C4-2B (cell line): ENCODE measurements around the gene ZNF578.
"Not testable (repeated sequence)": the region's sequence is repeated elsewhere in the genome, so short reads cannot be mapped to it uniquely, and the experiment has no call there.

Experiments
- H3K27ac ChIP-seq: fragments of 450-650 bp; 2 replicates; pipeline ENCODE4 v1.5.1; 2017
- CTCF ChIP-seq: fragments of 450-650 bp; conservative IDR thresholded peaks from 2 replicates; pipeline ENCODE4 v1.5.1; 2017; ENCODE audit warnings: mild to moderate bottlenecking
- ZFX ChIP-seq: fragments of 450-650 bp; IDR thresholded peaks from 2 replicates; pipeline ENCODE4 v1.6.1; 2017

The ZNF578 gene

GRCh38 chr19:52535771-52536447 is 82.6 kb downstream of the ZNF578 start:
- no peak for TF ChIP-seq ZFX
- no peak for TF ChIP-seq CTCF
- H3K27ac ChIP-seq, result no peak overlapping the region

GRCh38 chr19:52536448-52536800 is 83.1 kb downstream of the ZNF578 start:
- no peak overlapping the region for H3K27ac ChIP-seq
- TF ChIP-seq ZFX (no peak), CTCF (no peak)

GRCh38 chr19:52538815-52539214 is 85.5 kb downstream of the ZNF578 start:
- not testable (repeated sequence) for H3K27ac ChIP-seq

- H3K27ac ChIP-seq, result not testable (repeated sequence)
These were observed 87.8 kb downstream of the ZNF578 start for GRCh38 chr19:52541176-52541575.

- no peak for TF ChIP-seq CTCF
- TF ChIP-seq ZFX, result no peak
- H3K27ac ChIP-seq, result no peak overlapping the region
These were observed 88.3 kb downstream of the ZNF578 start for GRCh38 chr19:52541608-52542007.

GRCh38 chr19:52542541-52542940 is 89.2 kb downstream of the ZNF578 start:
- H3K27ac ChIP-seq, result not testable (repeated sequence)

- TF ChIP-seq CTCF (no peak), ZFX (no peak)
- no peak overlapping the region for H3K27ac ChIP-seq
These were observed 89.8 kb downstream of the ZNF578 start for GRCh38 chr19:52542984-52543664.

GRCh38 chr19:52554216-52554971 is 101.0 kb downstream of the ZNF578 start:
- TF ChIP-seq CTCF (no peak), ZFX (no peak)
- H3K27ac ChIP-seq, result no peak overlapping the region
